ENCODE results near the gene SMAP1.

The SMAP1 gene

GRCh38 chr6:70864401-70864800, 196.7 kb downstream of the SMAP1 start:
- Histone ChIP-seq H3K9me3 (ENCODE audit: insufficient read depth, low read depth, low read length) (no peaks in the 10 kb centered on the region), H3K4me3 (ENCODE audit: low read length) (no peak overlapping the region), H3K27ac (ENCODE audit: low read depth, low read length) (peak overlapping the region; percentile 44), H3K4me1 (ENCODE audit: insufficient read depth, low read length) (peaks cover 14% of the 10 kb centered on the region; the same call in 1 of the 2 replicates), H3K9ac (ENCODE audit: low read depth, low read length) (peak overlapping the region; percentile 15; the same call in 1 of the 2 replicates), H3K36me3 (ENCODE audit: insufficient read depth, low read length) (peaks cover 15% of the 10 kb centered on the region; the same call in 1 of the 2 replicates), H3K27me3 (ENCODE audit: insufficient read depth, low read length) (no peaks in the 10 kb centered on the region)
- 65% methylated on average over 3 of the region's 3 CpGs for WGBS

DNA sequence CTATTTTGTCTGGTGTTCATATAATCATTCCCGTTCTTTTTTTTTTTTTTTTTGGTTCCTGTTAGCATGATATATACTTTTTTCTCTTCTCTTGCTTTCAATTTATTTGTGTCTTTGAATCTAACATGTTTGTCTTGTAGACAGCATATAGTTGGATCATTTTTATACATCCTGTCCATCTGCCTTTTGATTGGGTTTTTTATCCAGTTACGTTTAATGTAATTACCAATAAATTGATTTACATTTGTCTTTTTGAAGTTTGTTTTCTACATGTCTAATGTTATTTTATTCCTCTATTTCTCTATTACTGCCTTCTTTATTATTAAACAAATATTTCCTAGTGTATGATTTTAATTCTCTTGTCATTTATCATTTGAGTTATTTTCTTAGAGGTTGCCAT, 204.8 kb downstream of the SMAP1 start:
- no peak overlapping the region for H3K27ac ChIP-seq (ENCODE audit: low read depth, low read length)
- H3K9ac ChIP-seq (ENCODE audit: low read depth, low read length), result no peak overlapping the region
- H3K27me3 ChIP-seq (ENCODE audit: insufficient read depth, low read length), result no peaks in the 10 kb centered on the region
- no peak overlapping the region for H3K4me3 ChIP-seq (ENCODE audit: low read length)
- no CpG with 5 or more reads among the region's 2 CpGs for WGBS
- H3K36me3 ChIP-seq (ENCODE audit: insufficient read depth, low read length), result no peaks in the 10 kb centered on the region
- 0 out of 2 replicates have a peak, but pooled peaks cover 3% of the 10 kb centered on the region for H3K4me1 ChIP-seq (ENCODE audit: insufficient read depth, low read length)
- H3K9me3 ChIP-seq (ENCODE audit: insufficient read depth, low read depth, low read length), result peaks cover 28% of the 10 kb centered on the region

DNA sequence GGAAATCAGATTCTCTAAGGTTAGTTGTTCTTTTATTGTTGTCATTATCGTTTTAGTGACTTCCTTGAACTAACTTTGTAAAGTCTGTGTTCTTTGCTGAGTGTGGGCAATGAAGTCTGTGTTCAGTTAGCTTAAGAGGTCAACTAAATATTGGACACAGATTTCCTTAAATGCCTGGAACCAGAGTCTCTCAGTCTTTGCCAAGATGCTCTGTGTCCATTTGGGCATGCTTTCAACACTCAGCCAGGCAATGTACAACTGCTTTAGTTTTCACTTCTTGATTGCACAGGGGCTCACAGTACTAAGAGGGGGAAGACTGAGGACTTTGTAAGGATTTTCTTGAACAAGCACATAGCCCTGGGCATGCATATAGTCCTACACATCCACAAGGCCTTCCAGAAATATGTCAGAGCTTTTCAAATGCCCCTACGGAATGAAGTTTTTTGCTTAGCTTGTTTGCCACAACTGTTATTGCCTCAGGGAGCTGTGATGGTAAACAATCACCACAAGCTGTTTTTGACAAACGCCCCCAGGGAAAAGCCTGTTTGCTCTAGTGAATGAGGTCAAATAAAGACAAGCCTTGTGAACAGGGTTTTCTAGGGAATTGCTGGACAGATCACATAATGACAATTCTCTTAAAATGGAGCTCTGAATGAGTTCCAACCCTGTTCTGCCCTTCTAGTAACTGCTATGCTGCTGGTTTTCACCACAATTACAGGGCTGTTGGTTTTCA, 206.7 kb downstream of the SMAP1 start:
- Histone ChIP-seq H3K27ac (ENCODE audit: low read depth, low read length) (no peak overlapping the region), H3K27me3 (ENCODE audit: insufficient read depth, low read length) (no peaks in the 10 kb centered on the region), H3K4me1 (ENCODE audit: insufficient read depth, low read length) (0 out of 2 replicates have a peak, but pooled peaks cover 3% of the 10 kb centered on the region), H3K36me3 (ENCODE audit: insufficient read depth, low read length) (no peaks in the 10 kb centered on the region), H3K9ac (ENCODE audit: low read depth, low read length) (no peak overlapping the region), H3K9me3 (ENCODE audit: insufficient read depth, low read depth, low read length) (peaks cover 28% of the 10 kb centered on the region), H3K4me3 (ENCODE audit: low read length) (no peak overlapping the region)
- WGBS, result 72% methylated on average over 3 of the region's 3 CpGs

- Histone ChIP-seq H3K9me3 (ENCODE audit: insufficient read depth, low read depth, low read length) (no peaks in the 10 kb centered on the region), H3K27me3 (ENCODE audit: insufficient read depth, low read length) (no peaks in the 10 kb centered on the region), H3K4me1 (ENCODE audit: insufficient read depth, low read length) (peaks cover 5% of the 10 kb centered on the region), H3K36me3 (ENCODE audit: insufficient read depth, low read length) (no peaks in the 10 kb centered on the region), H3K27ac (ENCODE audit: low read depth, low read length) (no peak overlapping the region), H3K4me3 (ENCODE audit: low read length) (no peak overlapping the region), H3K9ac (ENCODE audit: low read depth, low read length) (no peak overlapping the region)
- 93% methylated on average over 5 of the region's 5 CpGs for WGBS
Observed at GRCh38 chr6:70879496-70879895, 211.8 kb downstream of the SMAP1 start.

- H3K9me3 ChIP-seq (ENCODE audit: insufficient read depth, low read depth, low read length), result no peaks in the 10 kb centered on the region
- H3K27ac ChIP-seq (ENCODE audit: low read depth, low read length), result no peak overlapping the region
- H3K36me3 ChIP-seq (ENCODE audit: insufficient read depth, low read length), result no peaks in the 10 kb centered on the region
- no peaks in the 10 kb centered on the region for H3K27me3 ChIP-seq (ENCODE audit: insufficient read depth, low read length)
- peaks cover 19% of the 10 kb centered on the region for H3K4me1 ChIP-seq (ENCODE audit: insufficient read depth, low read length)
- WGBS, result 42% methylated on average over 16 of the region's 17 CpGs
- H3K9ac ChIP-seq (ENCODE audit: low read depth, low read length), result no peak overlapping the region
- no peak overlapping the region for H3K4me3 ChIP-seq (ENCODE audit: low read length)
Observed at GRCh38 chr6:70884074-70884983, 216.6 kb downstream of the SMAP1 start.

GRCh38 chr6:70886071-70886470, 218.4 kb downstream of the SMAP1 start:
- Histone ChIP-seq H3K27me3 (ENCODE audit: insufficient read depth, low read length) (no peaks in the 10 kb centered on the region), H3K4me3 (ENCODE audit: low read length) (no peak overlapping the region), H3K4me1 (ENCODE audit: insufficient read depth, low read length) (peaks cover 19% of the 10 kb centered on the region), H3K27ac (ENCODE audit: low read depth, low read length) (no peak overlapping the region), H3K9ac (ENCODE audit: low read depth, low read length) (no peak overlapping the region), H3K36me3 (ENCODE audit: insufficient read depth, low read length) (no peaks in the 10 kb centered on the region), H3K9me3 (ENCODE audit: insufficient read depth, low read depth, low read length) (no peaks in the 10 kb centered on the region)
- WGBS, result 93% methylated on average over 1 of the region's 2 CpGs

DNA sequence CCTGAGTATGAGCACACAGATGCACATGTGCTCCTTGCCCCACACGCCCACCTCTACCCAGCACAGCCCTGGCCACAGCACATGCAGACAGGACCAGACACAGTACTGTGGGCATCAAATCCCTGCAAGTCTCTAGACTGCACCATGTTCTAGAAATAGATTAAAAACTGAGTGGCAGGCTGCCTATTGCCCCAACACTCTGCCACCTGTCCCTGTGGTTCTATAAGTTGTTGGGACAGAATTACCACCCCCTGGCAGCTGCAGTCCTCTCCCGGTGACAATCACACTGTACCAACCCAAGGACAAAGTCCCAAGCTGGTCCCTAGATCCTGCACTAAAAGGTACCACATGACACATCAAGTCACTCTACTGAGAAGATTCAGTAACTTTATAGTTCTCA, 219.0 kb downstream of the SMAP1 start:
- no peaks in the 10 kb centered on the region for H3K27me3 ChIP-seq (ENCODE audit: insufficient read depth, low read length)
- H3K4me1 ChIP-seq (ENCODE audit: insufficient read depth, low read length), result peaks cover 19% of the 10 kb centered on the region
- H3K27ac ChIP-seq (ENCODE audit: low read depth, low read length), result no peak overlapping the region
- no peak overlapping the region for H3K4me3 ChIP-seq (ENCODE audit: low read length)
- 91% methylated on average over 2 of the region's 2 CpGs for WGBS
- no peaks in the 10 kb centered on the region for H3K36me3 ChIP-seq (ENCODE audit: insufficient read depth, low read length)
- no peaks in the 10 kb centered on the region for H3K9me3 ChIP-seq (ENCODE audit: insufficient read depth, low read depth, low read length)
- H3K9ac ChIP-seq (ENCODE audit: low read depth, low read length), result no peak overlapping the region

DNA sequence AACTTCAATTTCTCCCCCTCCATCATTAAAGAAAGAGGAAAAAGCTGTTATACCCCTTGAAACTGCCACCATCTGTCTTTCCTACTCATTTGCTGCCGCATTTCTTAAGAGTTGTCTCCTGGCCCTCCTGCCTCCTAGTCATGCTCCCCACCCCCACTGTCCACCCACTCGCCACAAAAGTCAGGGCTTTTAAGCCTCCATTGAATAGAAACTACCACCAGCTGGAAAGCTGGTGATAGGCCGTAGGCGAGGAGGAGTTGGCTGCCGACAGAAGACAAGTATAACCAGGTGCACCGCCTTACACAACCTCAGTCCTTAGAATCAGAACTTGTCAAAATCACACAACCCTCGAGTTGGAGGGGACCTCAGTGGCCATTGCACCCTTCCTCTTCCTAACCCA, 221.6 kb downstream of the SMAP1 start:
- H3K9me3 ChIP-seq (ENCODE audit: insufficient read depth, low read depth, low read length), result no peaks in the 10 kb centered on the region
- H3K27me3 ChIP-seq (ENCODE audit: insufficient read depth, low read length), result no peaks in the 10 kb centered on the region
- WGBS, result 94% methylated on average over 7 of the region's 7 CpGs
- H3K36me3 ChIP-seq (ENCODE audit: insufficient read depth, low read length), result no peaks in the 10 kb centered on the region
- peaks cover 15% of the 10 kb centered on the region for H3K4me1 ChIP-seq (ENCODE audit: insufficient read depth, low read length)
- H3K27ac ChIP-seq (ENCODE audit: low read depth, low read length), result no peak overlapping the region
- no peak overlapping the region for H3K9ac ChIP-seq (ENCODE audit: low read depth, low read length)
- H3K4me3 ChIP-seq (ENCODE audit: low read length), result no peak overlapping the region

GRCh38 chr6:70894001-70894400, 226.3 kb downstream of the SMAP1 start:
- no peak overlapping the region for H3K27ac ChIP-seq (ENCODE audit: low read depth, low read length)
- WGBS, result 95% methylated on average over 12 of the region's 12 CpGs
- no peaks in the 10 kb centered on the region for H3K4me1 ChIP-seq (ENCODE audit: insufficient read depth, low read length)
- no peaks in the 10 kb centered on the region for H3K9me3 ChIP-seq (ENCODE audit: insufficient read depth, low read depth, low read length)
- no peak overlapping the region for H3K9ac ChIP-seq (ENCODE audit: low read depth, low read length)
- no peak overlapping the region for H3K4me3 ChIP-seq (ENCODE audit: low read length)
- H3K36me3 ChIP-seq (ENCODE audit: insufficient read depth, low read length), result no peaks in the 10 kb centered on the region
- no peaks in the 10 kb centered on the region for H3K27me3 ChIP-seq (ENCODE audit: insufficient read depth, low read length)

GRCh38 chr6:70900047-70900446, 232.4 kb downstream of the SMAP1 start:
- no peak overlapping the region for H3K27ac ChIP-seq (ENCODE audit: low read depth, low read length)
- H3K27me3 ChIP-seq (ENCODE audit: insufficient read depth, low read length), result no peaks in the 10 kb centered on the region
- WGBS, result 82% methylated on average over 2 of the region's 2 CpGs
- H3K9ac ChIP-seq (ENCODE audit: low read depth, low read length), result no peak overlapping the region
- no peak overlapping the region for H3K4me3 ChIP-seq (ENCODE audit: low read length)
- no peaks in the 10 kb centered on the region for H3K9me3 ChIP-seq (ENCODE audit: insufficient read depth, low read depth, low read length)
- H3K4me1 ChIP-seq (ENCODE audit: insufficient read depth, low read length), result no peaks in the 10 kb centered on the region
- no peaks in the 10 kb centered on the region for H3K36me3 ChIP-seq (ENCODE audit: insufficient read depth, low read length)

DNA sequence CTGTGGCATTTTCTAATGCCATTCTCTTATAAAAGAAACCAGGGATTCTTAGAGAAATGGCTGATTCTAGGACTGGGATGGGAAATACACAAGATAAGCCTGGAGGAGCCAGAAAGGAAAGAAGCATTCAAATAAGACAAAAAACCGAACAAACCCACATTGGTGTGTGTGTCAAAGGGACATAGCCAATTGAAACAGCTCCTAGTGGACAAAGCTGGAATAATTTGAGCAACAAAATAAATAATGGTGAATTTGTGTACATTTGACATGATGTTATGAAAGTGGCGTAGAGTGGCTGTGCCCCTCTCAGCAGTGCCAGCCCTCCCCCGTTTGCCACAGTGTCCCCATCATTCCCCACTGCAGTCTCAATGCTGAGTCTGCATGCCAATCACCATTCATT, 233.6 kb downstream of the SMAP1 start:
- no peaks in the 10 kb centered on the region for H3K27me3 ChIP-seq (ENCODE audit: insufficient read depth, low read length)
- WGBS, result 90% methylated on average over 3 of the region's 3 CpGs
- H3K27ac ChIP-seq (ENCODE audit: low read depth, low read length), result no peak overlapping the region
- H3K9me3 ChIP-seq (ENCODE audit: insufficient read depth, low read depth, low read length), result no peaks in the 10 kb centered on the region
- no peaks in the 10 kb centered on the region for H3K36me3 ChIP-seq (ENCODE audit: insufficient read depth, low read length)
- no peak overlapping the region for H3K4me3 ChIP-seq (ENCODE audit: low read length)
- no peaks in the 10 kb centered on the region for H3K4me1 ChIP-seq (ENCODE audit: insufficient read depth, low read length)
- no peak overlapping the region for H3K9ac ChIP-seq (ENCODE audit: low read depth, low read length)

Data from HUES64 (cell line).